Smooth muscle cell (in vitro differentiated cells): ENCODE results near the gene ADAM12. TPM values are rescaled to one million over a fixed set of nuclear protein-coding genes. Genes with fewer than 3 reads are reported as not detected.

Experiments used
- DNase-seq: peaks from one replicate; lab custom pipeline; 2025; ENCODE audit not compliant: unreplicated experiment; lab: John Stamatoyannopoulos, UW
- H2AFZ ChIP-seq: fragments of 200-600 bp; sonication (generic); 2 replicates; pipeline ENCODE4 v1.6.0; 2016; ENCODE audit warnings: antibody characterized with exemption, low read depth, mild to moderate bottlenecking
- H3F3A ChIP-seq: fragments of 200-600 bp; sonication (generic); 2 replicates; pipeline ENCODE4 v1.6.0; 2017; ENCODE audit warnings: antibody characterized with exemption, low read depth
- H3K27ac ChIP-seq: fragments of 200-600 bp; sonication (generic); 2 replicates; pipeline ENCODE4 v1.5.1; 2016; ENCODE audit warnings: low read depth, mild to moderate bottlenecking
- H3K27me3 ChIP-seq: fragments of 200-600 bp; sonication (generic); 2 replicates; pipeline ENCODE4 v1.6.1; 2016; ENCODE audit warnings: low read depth, mild to moderate bottlenecking
- H3K36me3 ChIP-seq: fragments of 200-600 bp; sonication (generic); 2 replicates; pipeline ENCODE4 v1.5.1; 2016; ENCODE audit warnings: low read depth
- H3K4me1 ChIP-seq: fragments of 200-600 bp; sonication (generic); 2 replicates; pipeline ENCODE4 v1.5.1; 2016; ENCODE audit warnings: low read depth
- H3K4me2 ChIP-seq: fragments of 200-600 bp; sonication (generic); 2 replicates; pipeline ENCODE4 v1.6.0; 2016; ENCODE audit warnings: mild to moderate bottlenecking
- H3K4me3 ChIP-seq: fragments of 200-600 bp; sonication (generic); 2 replicates; pipeline ENCODE4 v1.5.1; 2016; ENCODE audit warnings: mild to moderate bottlenecking
- H3K79me2 ChIP-seq: fragments of 200-600 bp; sonication (generic); 2 replicates; pipeline ENCODE4 v1.6.0; 2016; ENCODE audit warnings: low read depth, mild to moderate bottlenecking
- H3K9ac ChIP-seq: fragments of 200-600 bp; sonication (generic); 2 replicates; pipeline ENCODE4 v1.6.0; 2016; ENCODE audit warnings: low read depth
- H3K9me3 ChIP-seq: fragments of 200-600 bp; sonication (generic); replicated peaks from 2 replicates; pipeline ENCODE4 v1.5.1; 2016; ENCODE audit warnings: low read depth
- H4K20me1 ChIP-seq: fragments of 200-600 bp; sonication (generic); 2 replicates; pipeline ENCODE4 v1.6.0; 2016; ENCODE audit warnings: low read depth
- WGBS: methylation state at CpG from one replicate; pipeline ENCODE4 v1.1.7; 2016; ENCODE audit warnings: low lambda C conversion rate; 5-methylcytosine and 5-hydroxymethylcytosine counted together
- polyA plus RNA-seq: library from polyadenylated mRNA; unstranded; fragments of >200 nt; fragmentation: Nextera tagmentation; extraction: Ambion mirVana; gene quantifications from 2 replicates; pipeline ENCODE4 v1.2.1, GENCODE V29; 2016
- total RNA-seq: library from RNA; depleted of rRNA; stranded (reverse); fragments of >200 nt; gene quantifications from 2 replicates; pipeline ENCODE4 v1.2.3, GENCODE V29; 2014
- TF ChIP-seq, protein P1 (sequence below): fragments of 200-600 bp; sonication (generic); IDR thresholded peaks from 2 replicates; pipeline ENCODE4 v1.5.1; 2017; ENCODE audit warnings: borderline replicate concordance, mild to moderate bottlenecking, antibody characterized with exemption; ENCODE audit not compliant: insufficient read depth, poor library complexity, severe bottlenecking

The ADAM12 gene
- total and polyA plus RNA-seq, 2 experiments from 2014 or later, result 40.0 to 54.3 TPM

DNA sequence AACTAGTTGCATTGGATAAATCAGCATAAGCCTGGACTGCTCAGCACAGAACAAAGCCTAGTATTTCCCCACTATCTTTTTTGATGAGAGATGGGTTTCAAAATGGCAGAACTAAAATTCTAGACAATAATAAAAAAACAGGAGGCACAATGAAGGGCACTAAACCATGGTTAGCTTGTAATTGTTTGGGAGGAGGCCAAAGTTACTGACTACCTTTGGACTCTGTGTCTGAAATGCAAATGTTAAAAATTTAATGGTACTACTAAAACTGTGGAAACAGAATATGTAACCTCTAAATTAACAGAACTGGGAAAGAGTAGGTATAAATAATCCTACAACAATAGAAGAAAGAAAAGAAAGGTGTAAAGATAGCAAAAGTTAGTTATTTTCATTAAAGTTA, 13.0 kb downstream of the ADAM12 start:
- Histone ChIP-seq H3K9me3 (peaks cover 5% of the 10 kb centered on the region), H3K27me3 (no peaks in the 10 kb centered on the region), H3K79me2 (peaks cover 84% of the 10 kb centered on the region), H3K36me3 (no peaks in the 10 kb centered on the region), H4K20me1 (no peaks in the 10 kb centered on the region), H3K9ac (no peak overlapping the region), H2AFZ (no peak overlapping the region), H3K4me1 (no peaks in the 10 kb centered on the region), H3K4me2 (no peak overlapping the region), H3K27ac (peak overlapping the region; percentile 87), H3F3A (peaks cover 9% of the 10 kb centered on the region), H3K4me3 (no peak overlapping the region)
- no peak for DNase-seq
- TF ChIP-seq, protein P1, sequence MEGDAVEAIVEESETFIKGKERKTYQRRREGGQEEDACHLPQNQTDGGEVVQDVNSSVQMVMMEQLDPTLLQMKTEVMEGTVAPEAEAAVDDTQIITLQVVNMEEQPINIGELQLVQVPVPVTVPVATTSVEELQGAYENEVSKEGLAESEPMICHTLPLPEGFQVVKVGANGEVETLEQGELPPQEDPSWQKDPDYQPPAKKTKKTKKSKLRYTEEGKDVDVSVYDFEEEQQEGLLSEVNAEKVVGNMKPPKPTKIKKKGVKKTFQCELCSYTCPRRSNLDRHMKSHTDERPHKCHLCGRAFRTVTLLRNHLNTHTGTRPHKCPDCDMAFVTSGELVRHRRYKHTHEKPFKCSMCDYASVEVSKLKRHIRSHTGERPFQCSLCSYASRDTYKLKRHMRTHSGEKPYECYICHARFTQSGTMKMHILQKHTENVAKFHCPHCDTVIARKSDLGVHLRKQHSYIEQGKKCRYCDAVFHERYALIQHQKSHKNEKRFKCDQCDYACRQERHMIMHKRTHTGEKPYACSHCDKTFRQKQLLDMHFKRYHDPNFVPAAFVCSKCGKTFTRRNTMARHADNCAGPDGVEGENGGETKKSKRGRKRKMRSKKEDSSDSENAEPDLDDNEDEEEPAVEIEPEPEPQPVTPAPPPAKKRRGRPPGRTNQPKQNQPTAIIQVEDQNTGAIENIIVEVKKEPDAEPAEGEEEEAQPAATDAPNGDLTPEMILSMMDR, result no peak

DNA sequence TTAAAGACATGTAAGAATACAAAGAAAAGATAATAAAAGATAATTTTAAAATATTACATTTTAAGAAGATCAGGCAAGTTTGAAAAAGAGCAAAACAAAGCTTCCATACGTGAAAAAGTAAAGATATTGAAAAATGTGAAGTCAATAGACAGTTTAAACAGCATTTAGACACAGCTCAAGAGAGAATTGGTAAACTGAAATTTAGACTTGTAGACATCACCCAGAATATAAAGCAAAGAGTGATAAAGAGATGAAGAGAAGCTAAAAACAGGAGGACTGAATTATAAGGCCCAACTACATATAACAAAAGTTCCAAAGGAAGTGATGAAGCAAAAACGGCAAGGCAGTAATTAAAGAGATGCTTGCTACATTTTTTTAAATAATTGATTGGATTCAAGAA, 13.8 kb downstream of the ADAM12 start:
- peaks cover 84% of the 10 kb centered on the region for H3K79me2 ChIP-seq
- 89% methylated on average over 2 of the region's 2 CpGs for WGBS
- TF ChIP-seq, protein P1, result no peak
- peaks cover 5% of the 10 kb centered on the region for H3K9me3 ChIP-seq
- H3K27me3 ChIP-seq, result no peaks in the 10 kb centered on the region
- no peak overlapping the region for H3K4me3 ChIP-seq
- no peak overlapping the region for H3K4me2 ChIP-seq
- peaks cover 9% of the 10 kb centered on the region for H3F3A ChIP-seq
- DNase-seq, result no peak
- no peaks in the 10 kb centered on the region for H3K4me1 ChIP-seq
- H4K20me1 ChIP-seq, result no peaks in the 10 kb centered on the region
- peak overlapping the region; percentile 87 for H3K27ac ChIP-seq
- H3K36me3 ChIP-seq, result no peaks in the 10 kb centered on the region
- H2AFZ ChIP-seq, result no peak overlapping the region
- H3K9ac ChIP-seq, result no peak overlapping the region

GRCh38 chr10:126373972-126374371, 14.3 kb downstream of the ADAM12 start:
- H3K9me3 ChIP-seq, result peaks cover 5% of the 10 kb centered on the region
- no peaks in the 10 kb centered on the region for H4K20me1 ChIP-seq
- peaks cover 9% of the 10 kb centered on the region for H3F3A ChIP-seq
- 50% methylated on average over 1 of the region's 1 CpG for WGBS
- no peaks in the 10 kb centered on the region for H3K4me1 ChIP-seq
- H3K27ac ChIP-seq, result peak overlapping the region; percentile 87
- no peak for DNase-seq
- no peaks in the 10 kb centered on the region for H3K36me3 ChIP-seq
- peak overlapping the region; percentile 11 for H3K4me2 ChIP-seq
- TF ChIP-seq, protein P1, result no peak
- no peaks in the 10 kb centered on the region for H3K27me3 ChIP-seq
- no peak overlapping the region for H3K9ac ChIP-seq
- peaks cover 84% of the 10 kb centered on the region for H3K79me2 ChIP-seq
- H3K4me3 ChIP-seq, result no peak overlapping the region
- H2AFZ ChIP-seq, result no peak overlapping the region

DNA sequence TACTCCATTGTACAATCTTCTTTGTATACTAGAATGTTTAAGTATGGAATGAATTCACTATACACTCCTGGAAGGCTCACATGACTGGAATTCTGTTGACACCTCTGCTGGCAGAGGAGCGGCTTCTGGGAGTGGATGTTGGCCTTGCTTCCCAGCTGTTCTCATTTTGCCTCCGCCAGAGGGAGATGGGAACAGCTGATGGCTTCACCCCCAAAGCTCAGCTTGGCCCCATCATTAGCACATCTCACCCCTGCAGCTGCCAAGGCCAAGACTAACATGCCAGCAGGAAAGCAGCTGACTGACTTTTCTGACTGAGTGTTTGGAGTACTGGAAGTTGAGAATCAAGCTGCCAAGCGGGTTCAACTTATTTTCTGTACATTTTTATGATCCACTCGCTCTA, 15.1 kb downstream of the ADAM12 start:
- peaks cover 5% of the 10 kb centered on the region for H3K9me3 ChIP-seq
- no peak for DNase-seq
- peak overlapping the region; percentile 87 for H3K27ac ChIP-seq
- H4K20me1 ChIP-seq, result no peaks in the 10 kb centered on the region
- no peaks in the 10 kb centered on the region for H3K36me3 ChIP-seq
- H2AFZ ChIP-seq, result no peak overlapping the region
- TF ChIP-seq, protein P1, result no peak
- peak overlapping the region; percentile 11 for H3K4me2 ChIP-seq
- no peak overlapping the region for H3K9ac ChIP-seq
- H3K27me3 ChIP-seq, result no peaks in the 10 kb centered on the region
- H3K79me2 ChIP-seq, result peaks cover 80% of the 10 kb centered on the region
- WGBS, result 88% methylated on average over 4 of the region's 4 CpGs
- no peak overlapping the region for H3K4me3 ChIP-seq
- H3F3A ChIP-seq, result peaks cover 9% of the 10 kb centered on the region
- no peaks in the 10 kb centered on the region for H3K4me1 ChIP-seq
